Type B pancreatic cell (in vitro differentiated cells): Measurements from ENCODE around the gene RAD51AP1. TPM values are rescaled to one million over a fixed set of nuclear protein-coding genes. Genes with fewer than 3 reads are reported as not detected.

Experiments
- DNase-seq: peaks from one replicate; pipeline ENCODE4 v3.0.0; 2021; ENCODE audit warnings: mixed read lengths; ENCODE audit not compliant: unreplicated experiment; ENCODE audit errors: extremely low spot score
- H3K27ac Mint-ChIP-seq: 2 replicates; pipeline ENCODE4 v1.8.0; 2021; ENCODE audit warnings: mild to moderate bottlenecking, mixed read lengths
- H3K27me3 Mint-ChIP-seq: 2 replicates; pipeline ENCODE4 v1.8.0; 2021; ENCODE audit warnings: mixed read lengths
- H3K36me3 Mint-ChIP-seq: 2 replicates; pipeline ENCODE4 v1.8.0; 2021; ENCODE audit warnings: mixed read lengths
- H3K4me1 Mint-ChIP-seq: one replicate; pipeline ENCODE4 v1.8.0; 2021; ENCODE audit warnings: mixed read lengths; ENCODE audit not compliant: unreplicated experiment
- H3K4me3 Mint-ChIP-seq: 2 replicates; pipeline ENCODE4 v1.8.0; 2021; ENCODE audit warnings: mild to moderate bottlenecking, mixed read lengths
- H3K9me3 Mint-ChIP-seq: 2 replicates; pipeline ENCODE4 v1.8.0; 2021; ENCODE audit warnings: mixed read lengths
- CTCF ChIP-seq: fragments of 200-600 bp; sonication (generic); conservative IDR thresholded peaks from 2 replicates; pipeline ENCODE4 v1.5.0; 2021; ENCODE audit warnings: antibody characterized with exemption, mild to moderate bottlenecking
- total RNA-seq: library from RNA; stranded (reverse); gene quantifications from 2 replicates; pipeline ENCODE4 v1.2.1, GENCODE V29; 2021; ENCODE audit warnings: low replicate concordance

The RAD51AP1 gene
- total RNA-seq, 1 donor from 2014 or later, result 26.6 TPM

GRCh38 chr12:4526923-4527546, 11.7 kb upstream of the RAD51AP1 start:
- H3K36me3 Mint-ChIP-seq, result peaks cover 15% of the 10 kb centered on the region
- no peak for DNase-seq
- H3K4me1 Mint-ChIP-seq, result no peaks in the 10 kb centered on the region
- H3K27me3 Mint-ChIP-seq, result no peaks in the 10 kb centered on the region
- no peak overlapping the region for H3K4me3 Mint-ChIP-seq
- H3K27ac Mint-ChIP-seq, result no peak overlapping the region
- TF ChIP-seq CTCF, result peak; percentile 85
- no peaks in the 10 kb centered on the region for H3K9me3 Mint-ChIP-seq

GRCh38 chr12:4530160-4530559, 8.5 kb upstream of the RAD51AP1 start:
- Mint-ChIP-seq H3K4me3 (no peak overlapping the region), H3K36me3 (no peaks in the 10 kb centered on the region), H3K27me3 (no peaks in the 10 kb centered on the region), H3K9me3 (no peaks in the 10 kb centered on the region), H3K4me1 (no peaks in the 10 kb centered on the region), H3K27ac (no peak overlapping the region)
- TF ChIP-seq CTCF, result no peak
- DNase-seq, result no peak

- H3K36me3 Mint-ChIP-seq, result no peaks in the 10 kb centered on the region
- DNase-seq, result no peak
- no peak for TF ChIP-seq CTCF
- H3K27ac Mint-ChIP-seq, result no peak overlapping the region
- no peaks in the 10 kb centered on the region for H3K27me3 Mint-ChIP-seq
- no peaks in the 10 kb centered on the region for H3K4me1 Mint-ChIP-seq
- H3K9me3 Mint-ChIP-seq, result no peaks in the 10 kb centered on the region
- no peak overlapping the region for H3K4me3 Mint-ChIP-seq
Observed at GRCh38 chr12:4530982-4531586, 7.6 kb upstream of the RAD51AP1 start.

- no peak for TF ChIP-seq CTCF
- Mint-ChIP-seq H3K4me1 (peaks cover 7% of the 10 kb centered on the region), H3K27ac (no peak overlapping the region), H3K4me3 (no peak overlapping the region), H3K27me3 (no peaks in the 10 kb centered on the region), H3K36me3 (no peaks in the 10 kb centered on the region), H3K9me3 (no peaks in the 10 kb centered on the region)
- DNase-seq, result no peak
Observed at GRCh38 chr12:4535092-4535491, 3.6 kb upstream of the RAD51AP1 start.

- H3K27me3 Mint-ChIP-seq, result no peaks in the 10 kb centered on the region
- no peak overlapping the region for H3K4me3 Mint-ChIP-seq
- no peaks in the 10 kb centered on the region for H3K9me3 Mint-ChIP-seq
- peaks cover 7% of the 10 kb centered on the region for H3K4me1 Mint-ChIP-seq
- no peak for TF ChIP-seq CTCF
- no peak for DNase-seq
- H3K27ac Mint-ChIP-seq, result no peak overlapping the region
- no peaks in the 10 kb centered on the region for H3K36me3 Mint-ChIP-seq
Observed at GRCh38 chr12:4535871-4536270, 2.8 kb upstream of the RAD51AP1 start.
